ENCODE measurements around the gene C1orf115.

DNA sequence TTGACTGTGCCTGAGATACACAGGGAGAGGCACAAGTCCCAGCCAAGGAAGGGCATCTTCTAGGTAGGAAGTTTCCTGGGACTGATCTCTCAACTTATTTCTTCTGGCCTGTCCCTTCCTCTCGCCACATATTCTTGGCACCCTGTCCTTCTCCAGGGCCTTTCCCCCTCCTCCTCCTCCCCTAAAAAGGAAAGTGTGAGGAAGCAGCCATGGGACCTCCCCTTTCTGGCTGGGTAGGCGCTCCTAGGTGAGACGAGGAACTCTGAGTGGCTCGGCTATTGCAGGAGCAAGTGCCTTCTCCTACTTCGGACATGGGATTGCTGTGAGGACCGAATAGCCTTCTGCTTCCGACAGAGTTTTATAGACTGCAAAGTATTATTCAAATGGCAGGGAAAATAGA is 42.5 kb downstream of the C1orf115 start:
- TF ChIP-seq, protein P1, sequence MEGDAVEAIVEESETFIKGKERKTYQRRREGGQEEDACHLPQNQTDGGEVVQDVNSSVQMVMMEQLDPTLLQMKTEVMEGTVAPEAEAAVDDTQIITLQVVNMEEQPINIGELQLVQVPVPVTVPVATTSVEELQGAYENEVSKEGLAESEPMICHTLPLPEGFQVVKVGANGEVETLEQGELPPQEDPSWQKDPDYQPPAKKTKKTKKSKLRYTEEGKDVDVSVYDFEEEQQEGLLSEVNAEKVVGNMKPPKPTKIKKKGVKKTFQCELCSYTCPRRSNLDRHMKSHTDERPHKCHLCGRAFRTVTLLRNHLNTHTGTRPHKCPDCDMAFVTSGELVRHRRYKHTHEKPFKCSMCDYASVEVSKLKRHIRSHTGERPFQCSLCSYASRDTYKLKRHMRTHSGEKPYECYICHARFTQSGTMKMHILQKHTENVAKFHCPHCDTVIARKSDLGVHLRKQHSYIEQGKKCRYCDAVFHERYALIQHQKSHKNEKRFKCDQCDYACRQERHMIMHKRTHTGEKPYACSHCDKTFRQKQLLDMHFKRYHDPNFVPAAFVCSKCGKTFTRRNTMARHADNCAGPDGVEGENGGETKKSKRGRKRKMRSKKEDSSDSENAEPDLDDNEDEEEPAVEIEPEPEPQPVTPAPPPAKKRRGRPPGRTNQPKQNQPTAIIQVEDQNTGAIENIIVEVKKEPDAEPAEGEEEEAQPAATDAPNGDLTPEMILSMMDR (IDR thresholded peaks at IDR 0.05) = no peak
- no peak for TF ChIP-seq POLR2A (IDR thresholded peaks at IDR 0.05)
- no peak for TF ChIP-seq EP300 (IDR thresholded peaks at IDR 0.05)
- TF ChIP-seq POLR2AphosphoS5 (IDR thresholded peaks at IDR 0.05) = no peak

All from stomach (tissue), 4 donors.